Activated CD4-positive, CD25-positive, alpha-beta regulatory T cell treated with anti-CD3 and anti-CD28 coated beads, Interleukin-2, amount 50 U/mL, for 24 hours (primary cell): ENCODE results near the gene DDHD1.
A peak's percentile ranks its signal among the peaks of the same experiment; 100 is the strongest.
"Not testable (repeated sequence)": the region's sequence is repeated elsewhere in the genome, so short reads cannot be mapped to it uniquely, and the experiment has no call there.

Experiments
- ATAC-seq, 2 donors: fragments of 150-1000 bp; cut with Tn5 transposase; one replicate each; pipeline ENCODE4 v1.10.0; 2021; ENCODE audit warnings: mild to moderate bottlenecking in 1 of 2, moderate library complexity in 1 of 2

DDHD1 gene

DNA sequence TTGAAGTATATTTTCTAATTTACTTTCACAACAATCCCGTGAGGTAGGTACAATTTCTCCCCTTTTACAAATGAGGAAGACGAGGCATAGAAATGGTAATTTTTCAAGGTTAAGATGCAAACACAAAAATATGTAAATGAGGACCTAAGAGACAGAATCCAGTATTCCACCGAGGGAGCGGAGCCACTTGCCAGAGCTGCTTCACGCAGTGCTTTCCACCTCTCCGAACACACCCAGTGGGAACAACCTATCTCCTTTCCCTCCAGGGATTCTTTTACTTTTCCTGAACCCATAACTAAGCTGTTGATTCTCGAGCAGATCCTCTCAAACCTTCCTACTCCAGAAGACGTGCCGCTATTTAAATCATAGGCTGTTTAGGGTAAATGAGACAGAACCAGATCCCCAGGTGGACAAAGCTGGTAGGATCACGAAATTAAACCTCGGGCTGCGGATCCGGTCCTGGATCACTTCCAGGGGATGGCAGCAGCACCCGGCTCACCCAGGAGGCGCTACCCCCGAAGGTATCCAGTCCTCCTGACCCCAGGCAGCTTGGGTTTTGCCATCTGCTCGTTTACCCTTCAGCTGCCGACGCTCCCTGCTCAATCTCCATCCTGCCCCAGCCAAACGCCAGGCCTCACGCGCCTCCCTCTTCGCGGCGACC lies 1.5 kb downstream of the DDHD1 start:
- peak in 1 of 2 donors; percentile 1 for ATAC-seq

- ATAC-seq: no peak
Measured at GRCh38 chr14:53149668-53150316, 3.3 kb downstream of the DDHD1 start.

DNA sequence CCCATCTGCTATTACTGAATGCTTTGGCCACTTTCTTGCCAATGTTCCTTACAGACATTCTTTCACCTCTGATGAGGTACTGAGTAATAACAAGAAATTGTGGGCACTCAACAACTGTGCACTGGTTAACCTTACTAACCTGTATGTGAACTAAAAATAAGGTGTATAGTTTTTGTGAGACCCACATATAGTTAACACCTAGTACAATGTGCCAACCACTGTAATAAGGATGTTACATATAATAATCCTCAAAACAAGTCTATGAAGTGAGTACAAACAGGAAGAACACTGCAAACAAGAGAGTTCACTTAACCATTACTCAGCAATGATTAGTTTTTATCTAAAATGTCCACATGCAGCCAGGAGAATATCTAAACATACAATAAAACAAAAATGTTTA lies 4.5 kb downstream of the DDHD1 start:
- ATAC-seq: peak; percentile 5 to 15

DNA sequence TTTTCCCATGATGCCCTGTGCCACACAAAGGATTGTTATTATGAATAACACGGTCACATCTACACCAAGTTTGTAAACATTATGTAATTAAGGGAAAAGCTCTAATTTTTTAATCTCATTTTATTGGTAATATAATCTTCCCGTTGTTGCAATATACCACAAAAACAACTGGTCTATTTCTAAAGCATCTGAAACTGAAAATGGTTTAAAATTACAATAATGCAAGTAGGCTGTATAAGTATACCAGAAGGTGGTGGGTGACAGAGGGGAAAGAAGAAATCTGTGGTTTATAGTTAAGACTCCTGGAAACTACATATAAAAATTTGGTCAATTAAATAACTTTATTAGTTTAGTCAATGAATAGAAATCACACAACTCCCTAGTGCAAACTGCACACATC lies 5.2 kb downstream of the DDHD1 start:
- peak in 1 of 2 donors; percentile 10 for ATAC-seq

DNA sequence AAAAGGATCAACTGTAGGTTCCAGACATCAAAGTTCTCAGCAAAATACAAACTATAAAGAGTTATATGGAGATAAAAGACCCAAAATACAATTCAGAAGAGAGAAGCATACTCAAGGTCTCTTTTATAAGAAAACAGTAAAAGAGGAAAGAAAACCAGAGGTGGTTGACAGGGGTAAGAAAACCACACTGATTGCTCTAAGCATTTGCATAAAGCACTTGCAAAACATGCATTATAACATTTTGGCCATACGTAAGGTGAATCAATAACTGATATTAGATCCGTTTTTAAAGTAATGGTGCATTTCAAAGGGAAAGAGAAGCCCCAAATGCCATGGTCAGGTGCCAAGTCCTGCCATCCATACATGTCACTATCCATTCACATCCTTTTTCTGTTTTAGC lies 5.9 kb downstream of the DDHD1 start:
- no peak for ATAC-seq

- ATAC-seq: no peak
Measured at GRCh38 chr14:53146739-53147138, 6.4 kb downstream of the DDHD1 start.

GRCh38 chr14:53144244-53144643 lies 8.9 kb downstream of the DDHD1 start:
- peak; percentile 60 to 61 for ATAC-seq

- ATAC-seq: no peak
Measured at GRCh38 chr14:53140585-53140984, 12.5 kb downstream of the DDHD1 start.

DNA sequence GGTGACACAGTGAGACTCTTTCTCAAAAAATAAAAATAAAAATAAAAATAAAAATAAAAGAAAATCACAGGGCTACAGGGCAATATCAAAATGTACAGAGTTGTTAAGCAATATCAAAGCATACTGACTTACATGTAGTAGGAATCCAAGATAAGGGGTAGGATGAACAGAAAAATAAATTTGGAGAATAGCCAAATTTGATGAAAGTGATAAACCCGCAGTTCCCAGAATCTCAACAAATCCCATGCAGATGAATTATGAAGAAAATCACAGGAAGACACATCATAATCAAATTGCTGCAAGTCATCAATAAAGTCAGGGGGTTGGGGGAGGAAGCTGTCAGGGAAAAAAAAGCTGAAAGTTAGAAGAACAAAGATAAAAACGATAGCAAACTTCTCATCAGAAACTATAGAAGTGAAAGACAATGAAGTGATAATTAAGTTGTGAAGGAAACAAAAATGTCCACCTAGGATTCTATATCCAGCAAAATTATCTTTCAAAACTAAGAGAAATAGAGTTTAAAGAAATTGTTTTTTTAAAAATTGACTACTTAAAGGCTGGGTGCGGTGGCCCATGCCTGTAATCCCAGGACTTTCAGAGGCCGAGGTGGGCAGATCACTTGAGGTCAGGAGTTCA lies 15.4 kb downstream of the DDHD1 start:
- ATAC-seq: no peak

DNA sequence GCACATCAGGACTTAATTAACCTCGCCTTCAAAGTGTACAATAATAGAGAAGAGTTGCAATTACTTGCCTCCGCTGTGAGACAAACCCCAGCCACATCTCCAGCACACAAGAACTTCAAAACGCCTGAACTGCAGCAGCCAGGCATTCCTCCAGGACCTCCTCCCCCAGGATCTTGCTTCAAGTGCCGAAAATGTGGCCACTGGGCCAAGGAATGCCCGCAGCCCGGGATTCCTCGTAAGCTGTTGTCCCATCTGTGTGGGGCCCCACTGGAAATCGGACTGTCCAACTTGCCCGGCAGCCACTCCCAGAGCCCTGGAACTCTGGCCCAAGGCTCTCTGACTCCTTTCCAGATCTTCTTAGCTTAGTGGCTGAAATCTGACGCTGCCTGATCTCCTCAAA lies 22.6 kb downstream of the DDHD1 start:
- ATAC-seq: not testable (repeated sequence)

DNA sequence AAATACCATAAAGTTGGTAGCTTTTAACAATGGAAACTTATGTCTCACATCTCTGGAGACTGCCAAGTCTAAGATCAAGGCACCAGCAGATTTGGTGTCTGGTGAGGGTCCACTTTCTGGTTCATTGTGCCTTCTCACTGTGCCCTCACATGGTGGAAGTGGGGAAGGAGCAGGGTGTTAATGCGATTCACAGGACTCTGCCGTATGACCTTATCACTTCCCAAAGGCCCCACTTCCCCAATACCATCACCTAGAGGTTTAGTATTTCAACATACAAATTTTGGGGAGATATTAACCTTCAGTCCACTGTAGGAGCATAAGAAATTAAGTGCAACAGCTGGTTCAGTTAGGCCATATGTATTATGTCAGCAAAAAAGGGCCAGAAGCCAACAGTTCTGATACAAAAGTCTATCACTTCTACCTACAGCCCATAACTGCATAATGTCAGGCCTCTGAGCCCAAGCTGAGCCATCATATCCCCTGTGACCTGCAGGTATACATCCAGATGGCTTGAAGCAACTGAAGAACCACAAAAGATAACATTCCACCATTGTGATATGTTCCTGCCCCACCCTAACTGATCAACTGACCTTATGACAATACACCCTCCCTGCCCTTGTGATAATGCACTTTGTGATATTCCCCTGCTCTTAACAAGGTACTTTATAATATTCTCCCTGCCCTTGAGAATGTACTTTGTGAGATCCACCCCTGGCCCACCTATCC lies 24.7 kb downstream of the DDHD1 start:
- ATAC-seq: no peak

GRCh38 chr14:53127832-53128231 lies 25.3 kb downstream of the DDHD1 start:
- peak; percentile 64 to 70 for ATAC-seq

DNA sequence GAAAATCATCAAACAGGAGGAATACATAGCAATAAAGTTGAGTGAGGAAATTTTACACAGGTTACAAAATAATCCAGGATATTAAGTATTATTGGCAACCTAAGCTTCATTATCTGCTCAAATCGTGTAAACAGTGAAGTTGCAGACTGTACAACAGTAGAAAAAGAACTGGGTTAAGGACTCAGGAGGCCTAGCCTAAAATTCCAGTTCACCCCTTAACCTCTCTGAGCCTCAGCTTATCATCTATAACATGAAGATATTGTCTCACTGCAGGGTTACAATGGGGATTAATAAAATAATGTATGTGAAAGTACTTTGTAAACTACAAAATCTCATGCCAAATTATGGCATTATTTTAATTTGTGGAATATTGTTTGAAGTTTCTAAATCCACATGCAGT lies 26.0 kb downstream of the DDHD1 start:
- no peak for ATAC-seq

DNA sequence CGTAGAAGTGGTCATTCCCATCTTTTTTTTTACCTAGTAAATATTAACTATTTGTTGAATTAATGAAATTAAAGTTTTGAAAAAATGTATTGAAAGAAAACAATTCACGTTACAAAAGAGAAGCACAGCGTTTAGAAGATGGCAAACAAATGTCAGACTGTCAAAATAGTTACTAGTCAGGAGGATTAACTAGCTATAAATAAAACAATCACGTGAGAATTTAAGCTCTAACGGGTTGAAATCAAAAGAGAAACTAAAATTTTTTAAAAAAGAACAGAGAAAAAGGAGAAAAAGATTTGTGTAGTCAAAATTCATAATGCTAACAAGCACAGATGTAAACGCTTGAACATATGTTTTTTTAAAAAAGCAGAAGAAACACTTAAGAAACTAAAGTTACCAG lies 26.4 kb downstream of the DDHD1 start:
- ATAC-seq: peak; percentile 41 to 52

DNA sequence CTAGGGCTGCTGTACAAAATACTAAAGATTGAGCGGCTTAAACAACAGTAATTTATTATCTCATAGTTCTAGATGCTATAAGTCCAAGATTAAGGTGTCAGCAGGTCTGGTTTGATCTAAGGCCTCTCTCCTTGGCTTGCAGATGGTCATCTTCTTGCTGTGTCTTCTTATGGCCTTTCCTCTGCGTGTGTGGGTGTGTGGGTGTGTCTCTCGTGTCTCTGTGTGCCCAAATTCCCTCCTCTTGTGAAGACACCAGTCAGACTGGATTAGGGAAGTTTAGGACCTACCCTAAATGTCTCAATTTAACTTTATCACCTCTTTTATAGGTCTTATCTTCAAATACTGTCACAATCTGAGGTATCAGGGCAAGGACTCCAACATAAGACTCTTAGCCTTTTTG lies 28.3 kb downstream of the DDHD1 start:
- ATAC-seq: no peak

DNA sequence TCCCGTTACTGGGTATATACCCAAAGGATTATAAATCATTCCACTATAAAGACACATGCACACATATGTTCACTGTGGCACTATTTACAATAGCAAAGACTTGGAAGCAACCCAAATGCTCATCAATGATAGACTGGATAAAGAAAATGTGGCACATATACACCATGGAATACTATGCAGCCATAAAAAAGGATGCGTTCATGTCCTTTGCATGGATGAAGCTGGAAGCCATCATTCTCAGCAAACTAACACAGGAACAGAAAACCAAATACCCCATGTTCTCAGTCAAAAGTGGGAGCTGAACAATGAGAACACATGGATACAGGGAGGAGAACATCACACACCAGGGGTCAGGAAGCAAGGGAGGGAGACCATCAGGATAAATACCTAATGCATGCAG lies 31.7 kb downstream of the DDHD1 start:
- not testable (repeated sequence) for ATAC-seq

GRCh38 chr14:53117479-53117878 lies 35.6 kb downstream of the DDHD1 start:
- ATAC-seq: not testable (repeated sequence)

DNA sequence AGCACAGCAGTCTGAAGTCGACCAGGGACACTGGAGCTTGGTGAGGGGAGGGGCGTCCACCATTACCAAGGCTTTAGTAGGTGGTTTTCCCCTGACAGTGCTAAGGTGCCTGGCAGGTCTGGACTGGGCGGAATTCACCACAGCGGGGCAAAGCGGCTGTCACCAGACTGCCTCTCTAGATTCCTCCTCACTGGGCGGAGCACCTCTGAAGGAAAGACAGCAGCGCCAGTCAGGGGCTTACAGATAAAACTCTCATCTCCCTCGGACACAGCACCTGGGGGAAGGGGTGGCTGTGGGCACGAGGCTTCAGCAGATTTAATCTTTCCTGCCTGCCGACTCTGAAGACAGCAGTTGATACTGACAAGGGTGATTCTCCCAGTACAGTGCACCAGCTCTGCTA lies 39.1 kb downstream of the DDHD1 start:
- no peak for ATAC-seq

DNA sequence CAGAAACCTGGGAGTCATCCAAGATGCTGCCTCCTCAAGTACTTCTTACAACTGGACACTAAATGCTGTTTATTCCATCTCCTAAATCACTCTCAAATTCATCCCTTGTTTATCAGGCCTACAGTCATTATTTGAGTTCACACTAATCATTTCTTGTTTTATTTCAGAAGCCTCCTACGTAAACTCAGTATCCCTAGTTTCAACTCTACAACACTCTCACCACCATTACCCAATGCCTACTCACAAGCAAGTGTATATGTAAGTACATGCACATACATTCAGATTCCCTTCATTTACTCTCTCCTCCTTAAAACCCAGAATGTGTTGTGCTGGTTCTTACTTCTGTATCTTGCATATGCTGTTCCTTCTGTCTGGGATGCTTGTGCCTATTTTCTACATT lies 43.0 kb downstream of the DDHD1 start:
- ATAC-seq: no peak

- ATAC-seq: peak; percentile 85 to 88
Measured at GRCh38 chr14:53109105-53110041, 43.8 kb downstream of the DDHD1 start.

DNA sequence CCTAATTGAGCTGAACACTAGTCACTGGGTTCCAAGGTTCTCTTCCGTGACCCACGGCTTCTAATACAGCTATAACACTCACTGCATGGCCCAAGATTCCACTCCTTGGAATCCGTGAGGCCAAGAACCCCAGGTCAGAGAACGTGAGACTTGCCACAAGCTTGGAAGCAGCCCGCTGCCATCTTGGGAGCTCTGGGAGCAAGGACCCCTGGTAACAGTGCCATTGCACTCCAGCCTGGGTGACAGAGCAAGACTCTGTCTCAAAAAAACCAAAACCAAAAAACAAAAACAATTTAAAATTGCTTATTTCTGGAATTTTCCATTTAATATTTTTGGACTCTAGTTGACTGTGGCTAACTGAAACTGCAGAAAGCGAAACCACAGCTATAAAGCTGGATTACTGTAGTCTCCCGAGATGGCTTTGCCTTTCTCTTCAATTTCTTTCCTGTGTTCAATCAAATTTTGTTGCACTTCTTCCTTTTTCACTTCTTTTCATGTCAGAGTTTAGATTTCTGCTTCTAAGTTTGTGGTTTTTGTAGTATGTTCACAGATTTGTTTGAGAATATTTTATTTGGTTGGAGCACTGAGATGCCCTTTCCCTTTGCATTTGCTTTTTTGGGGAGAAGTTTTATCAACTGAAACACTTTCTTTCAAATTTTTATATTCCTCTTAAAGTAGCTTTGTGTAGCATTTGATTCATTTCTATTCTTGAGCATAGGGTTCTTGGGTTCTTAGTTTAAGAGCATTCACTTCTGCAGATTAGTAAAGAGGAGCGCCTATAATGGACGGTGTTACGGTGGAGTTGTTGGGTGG lies 44.6 kb downstream of the DDHD1 start:
- no peak for ATAC-seq
